K562 (cell line): ENCODE results near the gene CPTP. TPM values are rescaled to one million over a fixed set of nuclear protein-coding genes. Genes with fewer than 3 reads are reported as not detected.

Source experiments
- ATF6 ChIP-seq: sonication (generic); formaldehyde crosslinking; IDR thresholded peaks from 2 replicates; pipeline ENCODE4 v1.4.0; 2020; ENCODE audit warnings: mild to moderate bottlenecking, missing genetic modification reagents
- BCL6 ChIP-seq: fragments of 250-450 bp; sonication (Bioruptor Pico); IDR thresholded peaks from 2 replicates; pipeline ENCODE4 v1.4.0; 2020
- CTCF ChIP-seq, 3 experiments: IDR thresholded peaks in 2 of 3; conservative IDR thresholded peaks in 1 of 3; 2 replicates each; pipeline ENCODE4 v1.5.1; 2011 to 2012; ENCODE audit warnings: low read length in 3 of 3, mild to moderate bottlenecking in 3 of 3, control low read depth in 2 of 3, improper control_type of control experiment in 1 of 3, inconsistent platforms in 1 of 3, low read depth in 1 of 3, mixed read lengths in 1 of 3, moderate library complexity in 1 of 3; ENCODE audit not compliant: insufficient read depth in 2 of 3
- DDX20 ChIP-seq: fragments of 450-650 bp; IDR thresholded peaks from 2 replicates; pipeline ENCODE4 v1.6.1; 2016; ENCODE audit warnings: missing genetic modification characterization, low read depth, mild to moderate bottlenecking, missing compliant biosample characterization, moderate library complexity
- DMBX1 ChIP-seq: fragments of 250-450 bp; sonication (Bioruptor Pico); IDR thresholded peaks from 2 replicates; pipeline ENCODE4 v1.8.0; 2022; ENCODE audit warnings: inconsistent platforms, mild to moderate bottlenecking, moderate library complexity, borderline replicate concordance
- ELK3 ChIP-seq: fragments of 450-650 bp; formaldehyde crosslinking; IDR thresholded peaks from 2 replicates; pipeline ENCODE4 v1.4.0; 2020; ENCODE audit warnings: mild to moderate bottlenecking
- HDAC2 ChIP-seq: fragments of 450-650 bp; IDR thresholded peaks from 2 replicates; pipeline ENCODE4 v1.6.1; 2016; ENCODE audit warnings: mild to moderate bottlenecking
- HMG20B ChIP-seq: fragments of 250-450 bp; sonication (Bioruptor Pico); IDR thresholded peaks from 2 replicates; pipeline ENCODE4 v1.5.0; 2021; ENCODE audit warnings: mild to moderate bottlenecking
- MCM3 ChIP-seq: fragments of 450-650 bp; IDR thresholded peaks from 2 replicates; pipeline ENCODE4 v1.6.1; 2016
- POU5F1 ChIP-seq: fragments of 150-350 bp; IDR thresholded peaks from 2 replicates; pipeline ENCODE4 v1.6.1; 2014; ENCODE audit warnings: borderline replicate concordance, low read length, low read depth, mild to moderate bottlenecking; ENCODE audit not compliant: partially characterized antibody
- VEZF1 ChIP-seq: fragments of 200-800 bp; sonication (Bioruptor generic); IDR thresholded peaks from 2 replicates; pipeline ENCODE4 v1.6.1; 2017; ENCODE audit warnings: missing genetic modification characterization, missing compliant biosample characterization
- ZNF134 ChIP-seq: fragments of 250-450 bp; sonication (Bioruptor Pico); conservative IDR thresholded peaks from 2 replicates; pipeline ENCODE4 v1.4.0; 2020
- ZNF217 ChIP-seq: sonication (generic); formaldehyde crosslinking; IDR thresholded peaks from 2 replicates; pipeline ENCODE4 v1.8.0; 2022; ENCODE audit warnings: mild to moderate bottlenecking, missing genetic modification reagents
- ZNF395 ChIP-seq: fragments of 200-800 bp; sonication (Bioruptor generic); IDR thresholded peaks from 2 replicates; pipeline ENCODE4 v1.6.1; 2017; ENCODE audit warnings: missing genetic modification characterization, missing compliant biosample characterization
- ZNF398 ChIP-seq: fragments of 250-450 bp; sonication (Bioruptor Pico); IDR thresholded peaks from 2 replicates; pipeline ENCODE4 v1.8.0; 2021; ENCODE audit warnings: moderate library complexity, mild to moderate bottlenecking, inconsistent platforms
- ZNF785 ChIP-seq: fragments of 250-450 bp; sonication (Bioruptor Pico); IDR thresholded peaks from 2 replicates; pipeline ENCODE4 v1.4.0; 2020; ENCODE audit warnings: mild to moderate bottlenecking
- ZSCAN32 ChIP-seq: fragments of 450-650 bp; formaldehyde crosslinking; IDR thresholded peaks from 2 replicates; pipeline ENCODE4 v1.4.0; 2020; ENCODE audit warnings: mild to moderate bottlenecking, moderate library complexity
- polyA plus RNA-seq, 8 experiments: library from polyadenylated mRNA; depleted of rRNA in 4 of 8; stranded (reverse) in 5 of 8; unstranded in 3 of 8; fragments of >200 nt; fragmentation: Nextera tagmentation in 2 of 8; fragmentation: Illumina TruSeq in 1 of 8; extraction: Ambion mirVana in 2 of 8; extraction: Trizol in 1 of 8; gene quantifications; 2 replicates each; pipeline versions ENCODE4 v1.2.1 to v1.2.3, GENCODE V29; 2011 to 2014; ENCODE audit warnings: inconsistent platforms in 1 of 8, missing spikeins in 1 of 8
- total RNA-seq, 7 experiments: library from RNA; depleted of rRNA in 6 of 7; stranded (reverse); fragments of >200 nt in 6 of 7; fragmentation: Illumina TruSeq in 2 of 7; extraction: Trizol in 2 of 7; gene quantifications; 2 replicates each; pipeline versions ENCODE4 v1.2.1 to v1.2.3, GENCODE V29; 2011 to 2021; ENCODE audit warnings: low replicate concordance in 1 of 7

Gene CPTP
- total and polyA plus RNA-seq, 9 of the 15 experiments (the other 6 are each of a cell fraction or from before 2014, with no cell fraction given) = 0.11 to 25.8 (median 3.5) TPM

GRCh38 chr1:1374929-1375662 is 50.5 kb downstream of the CPTP start, which contains the start of gene AURKAIP1 (continued):
- TF ChIP-seq VEZF1 = peak; percentile 95
- TF ChIP-seq HMG20B (CRISPR knock-in tag) = no peak
- TF ChIP-seq ZNF217 (CRISPR knock-in tag) = no peak
- no peak; the same call in none of the 2 replicates for TF ChIP-seq BCL6 (CRISPR knock-in tag)
- no peak for TF ChIP-seq MCM3
- no peak for TF ChIP-seq ZNF398 (CRISPR knock-in tag)
- no peak; the same call in 1 of the 2 replicates for TF ChIP-seq HDAC2
- peak; percentile 77; the same call in 1 of the 2 replicates for TF ChIP-seq DMBX1
- no peak for TF ChIP-seq DDX20 (tag)
- TF ChIP-seq CTCF (IDR thresholded peaks at IDR 0.05 in 2 of 3, conservative IDR thresholded peaks at IDR 0.05 in 1 of 3; ENCODE audit: insufficient read depth in 2 of 3, low read depth in 1 of 3, low read length in 3 of 3) = peak; percentile 35 to 61 (median 53)
- TF ChIP-seq ZNF134 = 0 out of 2 replicates have a peak, but pooled peaks have one; percentile 56
- no peak for TF ChIP-seq ELK3 (CRISPR knock-in tag)
- peak; percentile 75; the same call in 1 of the 2 replicates for TF ChIP-seq ZNF395 (CRISPR knock-in tag)
- TF ChIP-seq ATF6 (CRISPR knock-in tag) = 0 out of 2 replicates have a peak, but pooled peaks have one; percentile 12
- TF ChIP-seq ZSCAN32 = peak; percentile 86
- peak; percentile 71 for TF ChIP-seq POU5F1
- no peak for TF ChIP-seq ZNF785
